BJ (cell line): ENCODE results near the gene PTF1A. TPM values are rescaled to one million over a fixed set of nuclear protein-coding genes. Genes with fewer than 3 reads are reported as not detected.
"Not testable (repeated sequence)": the region's sequence is repeated elsewhere in the genome, so short reads cannot be mapped to it uniquely, and the experiment has no call there.

Experiments
- CTCF ChIA-PET: fragments of 350-600 bp; formaldehyde crosslinking; extraction: SDS; loops from one replicate; lab custom pipeline; 2021; ENCODE audit warnings: antibody characterized with exemption, inconsistent platforms; lab: Yijun Ruan, JAX
- POLR2A ChIA-PET: fragments of 300-600 bp; sonication (Branson Sonifier 250); formaldehyde crosslinking; extraction: SDS; loops from one replicate; lab custom pipeline; 2021; ENCODE audit warnings: antibody characterized with exemption; lab: Charles Lee
- DNase-seq: peaks from one replicate; pipeline ENCODE4 v3.0.0-alpha.2; 2011; ENCODE audit warnings: low read depth
- H3K27me3 ChIP-seq: 2 replicates; pipeline ENCODE4 v1.6.0; 2011; ENCODE audit warnings: low read length; ENCODE audit not compliant: control insufficient read depth, insufficient read depth
- H3K36me3 ChIP-seq: 2 replicates; pipeline ENCODE4 v1.5.1; 2011; ENCODE audit warnings: low read length; ENCODE audit not compliant: control insufficient read depth, insufficient read depth
- H3K4me3 ChIP-seq: 2 replicates; pipeline ENCODE4 v1.5.1; 2011; ENCODE audit warnings: low read depth, mild to moderate bottlenecking, control low read depth, low read length
- CTCF ChIP-seq: IDR thresholded peaks from 2 replicates; pipeline ENCODE4 v1.5.1; 2011; ENCODE audit warnings: low read depth, mild to moderate bottlenecking, control low read depth, inconsistent platforms, low read length, moderate library complexity; ENCODE audit not compliant: insufficient read depth
- polyA plus RNA-seq: library from polyadenylated mRNA; depleted of rRNA; stranded (reverse); fragments of >200 nt; gene quantifications from 2 replicates; pipeline ENCODE4 v1.2.3, GENCODE V29; 2011; rRNA removed
- small RNA-seq: library from RNA; depleted of rRNA; stranded (forward); fragments of <200 nt; gene quantifications from one replicate; pipeline ENCODE3, GENCODE V24; 2012; ENCODE audit warnings: low replicate concordance, low read depth; ENCODE audit not compliant: insufficient read length

PTF1A gene
- polyA plus RNA-seq, 1 experiment, result not detected

- no peaks in the 10 kb centered on the region for H3K36me3 ChIP-seq
- no peak overlapping the region for H3K4me3 ChIP-seq
- CTCF ChIA-PET, result no interaction called here
- DNase-seq, result no peak
- H3K27me3 ChIP-seq, result no peaks in the 10 kb centered on the region
- POLR2A ChIA-PET, result no interaction called here
- no peak for TF ChIP-seq CTCF
Measured at GRCh38 chr10:23238015-23238414, 45.9 kb downstream of the PTF1A start.

- H3K36me3 ChIP-seq, DNase-seq, H3K27me3 ChIP-seq, H3K4me3 ChIP-seq, POLR2A ChIA-PET: not testable (repeated sequence)
- CTCF ChIA-PET, result interaction anchor here (1.4 kb wide), 1 partner anchor 84 kb away, joined by 3 read pairs; no protein-coding TSS in a partner anchor
Measured at GRCh38 chr10:23241779-23242178, 49.7 kb downstream of the PTF1A start.

Small RNAs within 50 kb of the gene (small RNA-seq; reads per million reads assigned to genes)
- not detected for gene RF00561

Other genes with a start within 250 kb of the PTF1A start
- gene MSRB2, start 96.7 kb upstream of the PTF1A start, polyA plus RNA-seq, result 46.9 and 48.6 TPM in 2 replicates
- 0.10 and 0.15 TPM in 2 replicates for gene C10orf67, start 152.5 kb downstream of the PTF1A start, polyA plus RNA-seq
- 1.1 and 1.7 TPM in 2 replicates for gene OTUD1, start 246.8 kb downstream of the PTF1A start, polyA plus RNA-seq